ENCODE results near the gene NXPE1. TPM values are rescaled to one million over a fixed set of nuclear protein-coding genes. Genes with fewer than 3 reads are reported as not detected.

Gene NXPE1
- total RNA-seq, 1 experiment from 2014 or later: not detected

GRCh38 chr11:114524122-114524521 lies 35.6 kb downstream of the NXPE1 start:
- in situ Hi-C loops (cut with HindIII; ENCODE audit: low pct_unique_long_range_greater_than_20kb, low sequenced_read_pairs): no loop called here
- H3K27ac ChIP-seq (ENCODE audit: low read length): no peak overlapping the region
- H3K27me3 ChIP-seq (ENCODE audit: control insufficient read depth, insufficient read depth, low read length): no peaks in the 10 kb centered on the region
- POLR2A ChIA-PET: no interaction called here
- H3K9me3 ChIP-seq (ENCODE audit: control insufficient read depth, insufficient read depth, low read depth, low read length): peaks cover 6% of the 10 kb centered on the region; the same call in 1 of the 2 replicates
- DNase-seq (ENCODE audit: low read depth, low spot score) (no peak), ATAC-seq (no peak)
- no peaks in the 10 kb centered on the region for H3K36me3 ChIP-seq (ENCODE audit: control insufficient read depth, insufficient read depth, low read length)
- H3K4me1 ChIP-seq (ENCODE audit: control insufficient read depth, insufficient read depth, low read length): no peaks in the 10 kb centered on the region
- TF ChIP-seq REST (IDR thresholded peaks at IDR 0.05; ENCODE audit: insufficient read depth in 1 of 2, low read depth in 2 of 2, low read length in 1 of 2) (no peak), POLR2AphosphoS5 (IDR thresholded peaks at IDR 0.05; ENCODE audit: low read depth, low read length) (no peak), SIN3A (IDR thresholded peaks at IDR 0.05; ENCODE audit: borderline replicate concordance, insufficient read depth, low read depth, low read length) (no peak), TCF7L2 (IDR thresholded peaks at IDR 0.05; ENCODE audit: low read depth, low read length) (no peak), CTCF (IDR thresholded peaks at IDR 0.05) (no peak)
- CTCF ChIA-PET: no interaction called here
- BruUV-seq (replicated peaks): no TSS peak
- no peak overlapping the region for H3K4me3 ChIP-seq (ENCODE audit: low read depth in 2 of 2, low read length in 2 of 2)
- intact Hi-C loops (cut with micrococcal nuclease; ENCODE audit: unreplicated experiment): no loop called here

- H3K4me1 ChIP-seq (ENCODE audit: control insufficient read depth, insufficient read depth, low read length): no peaks in the 10 kb centered on the region
- in situ Hi-C loops (cut with HindIII; ENCODE audit: low pct_unique_long_range_greater_than_20kb, low sequenced_read_pairs): no loop called here
- ChIA-PET CTCF (no interaction called here), POLR2A (no interaction called here)
- no peaks in the 10 kb centered on the region for H3K27me3 ChIP-seq (ENCODE audit: control insufficient read depth, insufficient read depth, low read length)
- BruUV-seq (replicated peaks): no TSS peak
- no peak for DNase-seq (ENCODE audit: low read depth, low spot score)
- no peak overlapping the region for H3K27ac ChIP-seq (ENCODE audit: low read length)
- ATAC-seq: no peak
- no peak overlapping the region for H3K4me3 ChIP-seq (ENCODE audit: low read depth in 2 of 2, low read length in 2 of 2)
- H3K36me3 ChIP-seq (ENCODE audit: control insufficient read depth, insufficient read depth, low read length): no peaks in the 10 kb centered on the region
- peaks cover 6% of the 10 kb centered on the region; the same call in 1 of the 2 replicates for H3K9me3 ChIP-seq (ENCODE audit: control insufficient read depth, insufficient read depth, low read depth, low read length)
- intact Hi-C loops (cut with micrococcal nuclease; ENCODE audit: unreplicated experiment): no loop called here
- TF ChIP-seq REST (IDR thresholded peaks at IDR 0.05; ENCODE audit: insufficient read depth in 1 of 2, low read depth in 2 of 2, low read length in 1 of 2) (no peak), TCF7L2 (IDR thresholded peaks at IDR 0.05; ENCODE audit: low read depth, low read length) (no peak), SIN3A (IDR thresholded peaks at IDR 0.05; ENCODE audit: borderline replicate concordance, insufficient read depth, low read depth, low read length) (no peak), CTCF (IDR thresholded peaks at IDR 0.05) (no peak)
Measured at GRCh38 chr11:114522818-114523217, 36.9 kb downstream of the NXPE1 start.

Data from Panc1 (cell line).